Epithelial cell of proximal tubule (primary cell): ENCODE data around the gene GGCX. TPM values are rescaled to one million over a fixed set of nuclear protein-coding genes. Genes with fewer than 3 reads are reported as not detected.
"Not testable (repeated sequence)": the region's sequence is repeated elsewhere in the genome, so short reads cannot be mapped to it uniquely, and the experiment has no call there.

Experiments used
- DNase-seq: peaks from one replicate; pipeline ENCODE4 v3.0.0-alpha.2; 2011; ENCODE audit warnings: low read depth
- H3K4me3 ChIP-seq: 2 replicates; pipeline ENCODE4 v1.5.1; 2011; ENCODE audit warnings: low read depth, mild to moderate bottlenecking, low read length
- total RNA-seq: library from RNA; depleted of rRNA; stranded (reverse); fragments of >200 nt; gene quantifications from 2 replicates; pipeline ENCODE4 v1.2.3, GENCODE V29; 2015
- TF ChIP-seq, protein P1 (sequence below): conservative IDR thresholded peaks from 2 replicates; pipeline ENCODE4 v1.5.1; 2012; ENCODE audit warnings: low read depth, mild to moderate bottlenecking, low read length

Gene GGCX
- total RNA-seq, 1 donor from 2014 or later: 58.2 TPM

DNA sequence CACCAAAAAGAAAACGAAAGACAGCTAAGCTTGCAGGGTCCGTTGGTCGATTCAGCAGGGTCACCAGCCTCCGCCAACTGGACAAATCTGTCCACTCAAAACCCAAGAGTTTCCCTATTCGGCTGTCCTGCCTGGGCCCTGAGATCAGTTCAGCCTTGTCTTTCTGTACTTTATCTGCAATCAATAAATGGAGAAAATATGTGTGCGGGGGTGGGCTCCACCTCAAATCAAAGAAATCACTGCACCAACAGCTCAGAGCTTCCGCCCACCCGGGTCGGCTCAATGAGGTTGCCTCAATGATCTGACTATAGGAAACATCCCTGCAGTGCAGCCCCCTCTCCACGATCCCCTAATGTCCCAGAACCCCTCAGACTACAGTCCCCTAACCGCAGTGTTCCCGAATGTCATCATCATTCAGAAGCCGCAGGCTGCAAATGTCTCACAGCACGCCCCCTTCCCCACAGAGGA lies 447 bp downstream of the GGCX start:
- TF ChIP-seq, protein P1, sequence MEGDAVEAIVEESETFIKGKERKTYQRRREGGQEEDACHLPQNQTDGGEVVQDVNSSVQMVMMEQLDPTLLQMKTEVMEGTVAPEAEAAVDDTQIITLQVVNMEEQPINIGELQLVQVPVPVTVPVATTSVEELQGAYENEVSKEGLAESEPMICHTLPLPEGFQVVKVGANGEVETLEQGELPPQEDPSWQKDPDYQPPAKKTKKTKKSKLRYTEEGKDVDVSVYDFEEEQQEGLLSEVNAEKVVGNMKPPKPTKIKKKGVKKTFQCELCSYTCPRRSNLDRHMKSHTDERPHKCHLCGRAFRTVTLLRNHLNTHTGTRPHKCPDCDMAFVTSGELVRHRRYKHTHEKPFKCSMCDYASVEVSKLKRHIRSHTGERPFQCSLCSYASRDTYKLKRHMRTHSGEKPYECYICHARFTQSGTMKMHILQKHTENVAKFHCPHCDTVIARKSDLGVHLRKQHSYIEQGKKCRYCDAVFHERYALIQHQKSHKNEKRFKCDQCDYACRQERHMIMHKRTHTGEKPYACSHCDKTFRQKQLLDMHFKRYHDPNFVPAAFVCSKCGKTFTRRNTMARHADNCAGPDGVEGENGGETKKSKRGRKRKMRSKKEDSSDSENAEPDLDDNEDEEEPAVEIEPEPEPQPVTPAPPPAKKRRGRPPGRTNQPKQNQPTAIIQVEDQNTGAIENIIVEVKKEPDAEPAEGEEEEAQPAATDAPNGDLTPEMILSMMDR: no peak
- peak overlapping the region; percentile 90 for H3K4me3 ChIP-seq
- DNase-seq: no peak

DNA sequence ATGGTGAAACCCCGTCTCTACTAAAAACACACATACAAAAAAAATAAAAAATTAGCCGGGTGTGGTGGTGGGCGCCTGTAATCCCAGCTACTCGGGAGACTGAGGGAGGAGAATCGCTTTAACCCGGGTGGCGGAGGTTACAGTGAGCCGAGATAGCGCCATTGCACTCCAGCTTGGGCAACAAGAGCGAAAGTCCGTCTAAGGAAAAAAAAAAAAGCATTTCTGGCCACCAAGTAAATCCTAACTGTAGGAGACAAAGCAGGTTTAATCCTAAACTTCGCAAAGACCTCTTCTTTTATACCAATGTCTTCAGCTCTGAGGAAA lies 928 bp downstream of the GGCX start:
- peak overlapping the region; percentile 90 for H3K4me3 ChIP-seq
- DNase-seq: not testable (repeated sequence)

DNA sequence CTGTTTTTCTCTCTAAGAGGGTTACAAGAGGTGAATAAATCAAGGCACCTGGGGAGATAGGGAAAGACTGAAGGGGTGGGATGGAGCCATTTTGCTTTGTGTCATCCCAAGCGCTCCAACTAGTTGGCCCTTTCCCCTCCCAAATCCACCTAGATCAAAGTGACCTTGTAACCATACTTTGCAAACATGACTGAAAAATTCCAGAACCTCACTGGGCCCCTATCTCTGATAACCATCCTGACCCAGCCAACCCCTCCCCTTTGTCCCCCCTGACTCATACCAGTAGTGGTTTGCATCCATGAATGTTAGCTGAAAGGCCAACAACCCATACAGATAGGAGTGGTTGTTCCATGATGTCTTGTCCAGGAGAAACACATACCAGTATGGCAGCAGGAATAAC lies 3.1 kb downstream of the GGCX start:
- no peak for DNase-seq
- H3K4me3 ChIP-seq: no peak overlapping the region
- TF ChIP-seq, protein P1: no peak

DNA sequence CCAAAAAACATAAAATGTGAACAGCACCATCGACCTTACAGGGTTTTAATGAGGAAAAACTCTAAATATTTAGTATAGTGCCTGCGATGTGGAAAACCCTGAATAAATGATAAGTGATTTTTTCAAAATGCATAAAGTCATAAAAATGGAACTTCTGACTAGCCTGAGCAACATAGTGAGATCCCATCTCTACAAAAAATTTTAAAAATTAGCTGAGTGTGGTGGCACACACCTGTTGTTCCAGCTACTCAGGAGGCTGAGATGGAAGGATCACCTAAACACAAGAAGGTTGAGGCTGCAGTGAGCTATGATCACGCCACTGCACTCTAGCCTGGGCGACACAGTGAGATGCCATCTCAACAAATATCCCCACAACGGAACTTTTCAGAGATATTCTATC lies 4.2 kb downstream of the GGCX start:
- DNase-seq: no peak
- TF ChIP-seq, protein P1: no peak
- H3K4me3 ChIP-seq: no peak overlapping the region

DNA sequence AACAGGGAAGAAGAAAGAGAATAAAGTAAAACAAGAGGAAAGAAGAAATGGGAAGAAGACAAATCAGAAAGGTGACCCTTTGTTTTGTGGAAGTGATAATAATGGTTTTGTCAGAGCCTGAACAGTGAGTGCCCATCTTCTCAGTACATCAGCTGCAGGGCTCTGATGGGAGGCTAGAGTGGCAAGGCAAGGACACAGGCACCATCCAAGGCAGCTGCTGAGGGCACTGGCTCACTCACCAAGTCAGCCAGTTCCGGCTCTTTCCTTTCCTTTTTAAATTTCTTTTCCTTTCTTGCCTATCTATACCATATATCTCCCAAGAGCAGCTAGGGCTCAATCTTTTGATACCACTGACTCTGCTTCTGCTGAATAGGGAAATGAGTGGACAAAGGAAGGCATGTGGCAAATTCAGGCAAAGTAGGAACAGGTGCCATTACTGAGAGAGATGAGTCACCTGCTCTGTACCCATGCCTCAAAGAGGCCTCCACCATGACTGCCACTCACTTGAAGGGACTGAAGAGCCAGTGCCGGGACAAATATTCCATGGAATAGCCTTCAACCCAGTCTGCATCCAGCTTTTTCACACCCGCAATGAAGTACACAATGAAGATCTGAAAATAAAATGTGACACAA lies 6.2 kb downstream of the GGCX start:
- TF ChIP-seq, protein P1: no peak
- no peak for DNase-seq
- no peak overlapping the region for H3K4me3 ChIP-seq

DNA sequence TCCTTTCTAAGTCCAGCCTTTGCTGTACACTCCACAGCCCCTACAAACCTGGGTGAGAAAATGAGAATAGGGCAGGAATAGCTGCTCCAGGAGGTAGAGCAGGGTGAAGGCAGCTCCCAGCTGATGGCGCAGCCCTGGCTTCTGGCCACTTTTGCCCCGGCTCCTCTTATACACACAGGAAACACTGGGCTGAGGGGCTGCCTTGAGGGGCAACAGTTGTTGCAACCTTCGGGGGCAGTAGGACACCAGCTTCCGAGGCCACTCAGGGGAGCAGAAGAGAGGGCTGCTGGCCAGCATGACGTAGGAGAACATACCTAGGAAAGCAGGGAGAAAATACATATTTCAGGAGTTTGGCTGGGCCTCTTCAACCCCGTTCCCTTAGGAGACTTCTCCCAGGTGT lies 8.1 kb downstream of the GGCX start:
- no peak for DNase-seq
- H3K4me3 ChIP-seq: no peak overlapping the region
- TF ChIP-seq, protein P1: no peak

DNA sequence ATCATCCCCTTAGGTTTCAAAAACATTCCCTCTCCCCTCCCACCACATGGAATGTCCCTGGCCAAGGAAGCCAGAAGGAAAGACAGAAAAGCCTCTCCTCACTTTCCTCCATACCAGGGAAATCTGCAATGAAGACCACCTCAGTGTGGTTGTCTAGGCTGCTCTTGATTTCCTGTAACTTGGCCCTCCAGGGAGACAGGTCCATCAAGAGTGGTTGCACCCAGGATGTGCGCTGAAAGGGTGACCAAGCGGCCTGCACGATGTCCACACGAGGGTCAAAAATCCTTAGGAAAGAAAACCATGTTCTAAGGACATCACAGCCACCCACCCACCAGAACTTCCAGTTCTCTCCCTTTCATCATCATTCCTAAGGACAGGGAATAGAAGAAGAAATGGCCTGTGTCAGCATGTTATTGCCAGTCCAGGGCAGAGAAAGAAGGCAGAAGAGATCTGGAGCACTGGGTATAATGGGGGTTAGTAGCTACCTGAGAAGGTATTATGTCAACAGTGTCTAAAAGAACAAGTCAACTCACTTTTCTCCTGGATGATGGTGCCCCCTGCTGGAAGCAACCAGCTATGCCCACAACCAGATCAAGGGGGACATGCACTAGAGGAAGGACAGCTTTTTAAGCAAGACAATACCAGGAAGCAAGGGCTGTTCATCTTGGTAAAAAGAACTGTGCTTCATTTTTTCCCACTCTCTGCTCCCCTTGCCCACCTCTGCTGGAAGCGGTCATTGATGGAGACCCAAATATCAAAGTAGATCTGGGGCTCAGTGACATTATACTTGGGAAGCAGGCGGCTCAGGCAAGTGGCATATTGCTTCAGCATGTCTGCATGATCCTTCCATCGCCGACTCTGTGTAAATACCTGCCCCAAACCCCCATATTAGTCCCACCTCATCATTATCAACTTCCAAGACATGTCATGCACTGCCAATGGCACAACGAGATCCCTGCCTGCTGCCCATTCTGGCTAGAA lies 9.3 kb downstream of the GGCX start:
- no peak for DNase-seq
- TF ChIP-seq, protein P1: peak; percentile 90
- H3K4me3 ChIP-seq: no peak overlapping the region
